Measurements from ENCODE around the gene ERAS.

- TF ChIP-seq POLR2A (IDR thresholded peaks at IDR 0.05; ENCODE audit: low read depth, low read length) (no peak), POLR2AphosphoS5 (IDR thresholded peaks at IDR 0.05; ENCODE audit: low read depth, low read length) (no peak)
These were observed 44.6 kb upstream of the ERAS start for GRCh38 chrX:48781705-48782104.
